Mucosa of rectum (tissue), 2 donors: ENCODE measurements around the gene RHPN2.

Experiments used
- H3K27ac ChIP-seq, 2 donors: one replicate each; pipeline ENCODE4 v1.7.0; 2013; ENCODE audit warnings: inconsistent platforms in 2 of 2, low read depth in 2 of 2, low read length in 2 of 2
- H3K27me3 ChIP-seq, 2 donors: one replicate each; pipeline ENCODE4 v1.7.0; 2013; ENCODE audit warnings: low read length in 2 of 2; ENCODE audit not compliant: control insufficient read depth in 2 of 2, insufficient read depth in 2 of 2
- H3K36me3 ChIP-seq, 2 donors: one replicate each; pipeline ENCODE4 v1.7.0; 2013; ENCODE audit warnings: low read length in 2 of 2; ENCODE audit not compliant: control insufficient read depth in 2 of 2, insufficient read depth in 2 of 2
- H3K4me1 ChIP-seq, 2 donors: one replicate each; pipeline ENCODE4 v1.7.0; 2013; ENCODE audit warnings: low read length in 2 of 2, mild to moderate bottlenecking in 1 of 2; ENCODE audit not compliant: control insufficient read depth in 2 of 2, insufficient read depth in 2 of 2
- H3K4me3 ChIP-seq, 2 donors: one replicate each; pipeline ENCODE4 v1.7.0; 2013; ENCODE audit warnings: low read length in 2 of 2
- H3K9ac ChIP-seq, 2 donors: one replicate each; pipeline ENCODE4 v1.7.0; 2013; ENCODE audit warnings: low read length in 2 of 2, low read depth in 1 of 2, mild to moderate bottlenecking in 1 of 2
- H3K9me3 ChIP-seq, 2 donors: one replicate each; pipeline ENCODE4 v1.7.0; 2013; ENCODE audit warnings: low read length in 2 of 2; ENCODE audit not compliant: control insufficient read depth in 2 of 2
- donor health status: healthy.
- donor health status: Normal muscosa, but diverticular disease.

The RHPN2 gene

GRCh38 chr19:33064792-33065550 is at the start of gene RHPN2:
RHPN2 (minus strand) TSS chr19:33064888; CDS start chr19:33064852, 36 bp downstream.
- H3K4me1 ChIP-seq, result peaks cover 4 to 15% of the 10 kb centered on the region in 2 donors
- H3K9ac ChIP-seq, result peak within 1 kb of the TSS; percentile 79 to 91
- peak within 1 kb of the TSS; percentile 87 to 89 for H3K27ac ChIP-seq

GRCh38 chr19:33114312-33114711 is 49.6 kb upstream of the RHPN2 start:
- peaks cover 43 to 56% of the 10 kb centered on the region in 2 donors for H3K36me3 ChIP-seq
- no peaks in the 10 kb centered on the region for H3K4me1 ChIP-seq
- no peak overlapping the region for H3K27ac ChIP-seq
- no peak overlapping the region for H3K9ac ChIP-seq
- no peaks in the 10 kb centered on the region for H3K9me3 ChIP-seq
- H3K4me3 ChIP-seq, result no peak overlapping the region
- H3K27me3 ChIP-seq, result no peaks in the 10 kb centered on the region

More at GRCh38 chr19:33064792-33065550, at the start of gene RHPN2:
- no peaks in the 10 kb centered on the region for H3K27me3 ChIP-seq
- no peaks in the 10 kb centered on the region for H3K36me3 ChIP-seq
- H3K4me3 ChIP-seq, result peak within 1 kb of the TSS; percentile 76 to 80
- H3K9me3 ChIP-seq, result no peaks in the 10 kb centered on the region

- H3K4me1 ChIP-seq, result no peaks in the 10 kb centered on the region
- H3K9ac ChIP-seq, result no peak overlapping the region
- H3K9me3 ChIP-seq, result no peaks in the 10 kb centered on the region
- peaks cover 48 to 64% of the 10 kb centered on the region in 2 donors for H3K36me3 ChIP-seq
- no peak overlapping the region for H3K27ac ChIP-seq
- H3K27me3 ChIP-seq, result no peaks in the 10 kb centered on the region
- no peak overlapping the region for H3K4me3 ChIP-seq
Measured at GRCh38 chr19:33111587-33111986, 46.9 kb upstream of the RHPN2 start.

- H3K9ac ChIP-seq, result no peak overlapping the region
- no peaks in the 10 kb centered on the region for H3K4me1 ChIP-seq
- no peaks in the 10 kb centered on the region for H3K27me3 ChIP-seq
- no peak overlapping the region for H3K27ac ChIP-seq
- no peak overlapping the region for H3K4me3 ChIP-seq
- no peaks in the 10 kb centered on the region for H3K9me3 ChIP-seq
- peaks cover 48 to 64% of the 10 kb centered on the region in 2 donors for H3K36me3 ChIP-seq
Measured at GRCh38 chr19:33110137-33110910, 45.6 kb upstream of the RHPN2 start.

- H3K9me3 ChIP-seq, result no peaks in the 10 kb centered on the region
- H3K27me3 ChIP-seq, result no peaks in the 10 kb centered on the region
- H3K9ac ChIP-seq, result no peak overlapping the region
- H3K4me3 ChIP-seq, result no peak overlapping the region
- no peaks in the 10 kb centered on the region for H3K4me1 ChIP-seq
- H3K27ac ChIP-seq, result no peak overlapping the region
- H3K36me3 ChIP-seq, result peaks cover 41 to 60% of the 10 kb centered on the region in 2 donors
Measured at GRCh38 chr19:33108161-33108560, 43.5 kb upstream of the RHPN2 start.

- H3K9me3 ChIP-seq, result no peaks in the 10 kb centered on the region
Measured at GRCh38 chr19:33102893-33103292, 38.2 kb upstream of the RHPN2 start.

GRCh38 chr19:33100894-33101644 is 36.4 kb upstream of the RHPN2 start:
- Histone ChIP-seq H3K27ac (peak overlapping the region; percentile 73 to 83), H3K36me3 (peaks cover 27 to 38% of the 10 kb centered on the region in 2 donors), H3K9me3 (no peaks in the 10 kb centered on the region), H3K4me1 (peaks cover 5 to 11% of the 10 kb centered on the region in 2 donors), H3K9ac (no peak overlapping the region), H3K27me3 (no peaks in the 10 kb centered on the region), H3K4me3 (peak overlapping the region in 1 of 2 donors; percentile 2)

More at GRCh38 chr19:33102893-33103292, 38.2 kb upstream of the RHPN2 start:
- no peak overlapping the region for H3K9ac ChIP-seq
- H3K36me3 ChIP-seq, result peaks cover 29 to 46% of the 10 kb centered on the region in 2 donors
- no peak overlapping the region for H3K4me3 ChIP-seq
- peaks cover 5 to 11% of the 10 kb centered on the region in 2 donors for H3K4me1 ChIP-seq
- no peak overlapping the region for H3K27ac ChIP-seq
- no peaks in the 10 kb centered on the region for H3K27me3 ChIP-seq

- Histone ChIP-seq H3K4me3 (no peak overlapping the region), H3K4me1 (peaks cover 7 to 15% of the 10 kb centered on the region in 2 donors), H3K36me3 (peaks cover 34 to 53% of the 10 kb centered on the region in 2 donors), H3K9ac (no peak overlapping the region), H3K27me3 (no peaks in the 10 kb centered on the region), H3K9me3 (no peaks in the 10 kb centered on the region), H3K27ac (peak overlapping the region; percentile 3 to 20)
Measured at GRCh38 chr19:33098055-33098534, 33.4 kb upstream of the RHPN2 start.

GRCh38 chr19:33096005-33096404 is 31.3 kb upstream of the RHPN2 start:
- Histone ChIP-seq H3K9ac (no peak overlapping the region), H3K27me3 (no peaks in the 10 kb centered on the region), H3K4me1 (peaks cover 2 to 11% of the 10 kb centered on the region in 2 donors), H3K9me3 (no peaks in the 10 kb centered on the region), H3K27ac (no peak overlapping the region), H3K4me3 (no peak overlapping the region), H3K36me3 (peaks cover 38 to 54% of the 10 kb centered on the region in 2 donors)
